Parathyroid adenoma (tissue), 2 donors: Measurements from ENCODE around the gene ABCC3.

Experiments
- H2AFZ ChIP-seq: fragments of 300-600 bp; sonication (generic); one replicate; pipeline ENCODE4 v1.7.0; 2017; ENCODE audit warnings: antibody characterized with exemption, mild to moderate bottlenecking
- H3K27ac ChIP-seq: fragments of 300-600 bp; sonication (generic); one replicate; pipeline ENCODE4 v1.7.0; 2017
- H3K27me3 ChIP-seq: fragments of 300-600 bp; sonication (generic); one replicate; pipeline ENCODE4 v1.7.0; 2017; ENCODE audit warnings: low read length; ENCODE audit not compliant: control insufficient read depth, insufficient read depth
- H3K36me3 ChIP-seq: fragments of 300-600 bp; sonication (generic); one replicate; pipeline ENCODE4 v1.7.0; 2017; ENCODE audit warnings: low read length; ENCODE audit not compliant: control insufficient read depth, insufficient read depth
- H3K4me1 ChIP-seq: fragments of 300-600 bp; sonication (generic); one replicate; pipeline ENCODE4 v1.7.0; 2017; ENCODE audit warnings: control low read depth
- H3K4me2 ChIP-seq: fragments of 300-600 bp; sonication (generic); one replicate; pipeline ENCODE4 v1.7.0; 2017; ENCODE audit warnings: low read length
- H3K4me3 ChIP-seq: fragments of 300-600 bp; sonication (generic); one replicate; pipeline ENCODE4 v1.7.0; 2017; ENCODE audit warnings: low read depth, low read length
- H3K79me2 ChIP-seq: fragments of 300-600 bp; sonication (generic); one replicate; pipeline ENCODE4 v1.7.0; 2017; ENCODE audit warnings: control low read depth
- H3K9ac ChIP-seq: fragments of 300-600 bp; sonication (generic); one replicate; pipeline ENCODE4 v1.7.0; 2017; ENCODE audit warnings: mild to moderate bottlenecking
- H3K9me3 ChIP-seq: fragments of 300-600 bp; sonication (generic); one replicate; pipeline ENCODE4 v1.7.0; 2017; ENCODE audit warnings: low read length; ENCODE audit not compliant: control insufficient read depth
- CTCF ChIP-seq: fragments of 300-600 bp; sonication (generic); IDR thresholded peaks from one replicate; pipeline ENCODE4 v1.7.0; 2017; ENCODE audit warnings: antibody characterized with exemption, mild to moderate bottlenecking
- donor health status: primary hyperparathyroidism.

Gene ABCC3

GRCh38 chr17:50642722-50643656 lies 8.3 kb downstream of the ABCC3 start:
- no peaks in the 10 kb centered on the region for H3K27me3 ChIP-seq
- H3K4me1 ChIP-seq = peaks cover 38% of the 10 kb centered on the region
- peaks cover 18% of the 10 kb centered on the region for H3K79me2 ChIP-seq
- H3K4me2 ChIP-seq = no peak overlapping the region
- H3K9me3 ChIP-seq = no peaks in the 10 kb centered on the region
- no peak overlapping the region for H3K9ac ChIP-seq
- no peak overlapping the region for H3K4me3 ChIP-seq
- no peaks in the 10 kb centered on the region for H3K36me3 ChIP-seq
- no peak overlapping the region for H2AFZ ChIP-seq
- no peak overlapping the region for H3K27ac ChIP-seq
- TF ChIP-seq CTCF = no peak

GRCh38 chr17:50645748-50646682 lies 11.3 kb downstream of the ABCC3 start:
- peaks cover 10% of the 10 kb centered on the region for H3K4me1 ChIP-seq
- no peak overlapping the region for H3K9ac ChIP-seq
- H3K9me3 ChIP-seq = no peaks in the 10 kb centered on the region
- no peaks in the 10 kb centered on the region for H3K27me3 ChIP-seq
- H3K36me3 ChIP-seq = no peaks in the 10 kb centered on the region
- H3K4me2 ChIP-seq = no peak overlapping the region
- TF ChIP-seq CTCF = no peak
- H3K27ac ChIP-seq = no peak overlapping the region
- H3K79me2 ChIP-seq = peaks cover 18% of the 10 kb centered on the region
- H2AFZ ChIP-seq = no peak overlapping the region
- no peak overlapping the region for H3K4me3 ChIP-seq

- TF ChIP-seq CTCF = no peak
- no peak overlapping the region for H2AFZ ChIP-seq
- no peaks in the 10 kb centered on the region for H3K4me1 ChIP-seq
- no peaks in the 10 kb centered on the region for H3K27me3 ChIP-seq
- H3K4me2 ChIP-seq = no peak overlapping the region
- peaks cover 18% of the 10 kb centered on the region for H3K79me2 ChIP-seq
- H3K9ac ChIP-seq = no peak overlapping the region
- no peaks in the 10 kb centered on the region for H3K9me3 ChIP-seq
- H3K4me3 ChIP-seq = no peak overlapping the region
- no peak overlapping the region for H3K27ac ChIP-seq
- H3K36me3 ChIP-seq = no peaks in the 10 kb centered on the region
Measured at GRCh38 chr17:50647187-50647586, 12.5 kb downstream of the ABCC3 start.

GRCh38 chr17:50649042-50649908 lies 14.6 kb downstream of the ABCC3 start:
- H3K27me3 ChIP-seq = no peaks in the 10 kb centered on the region
- no peak overlapping the region for H3K27ac ChIP-seq
- H3K4me1 ChIP-seq = no peaks in the 10 kb centered on the region
- H3K79me2 ChIP-seq = peaks cover 4% of the 10 kb centered on the region
- H3K4me3 ChIP-seq = no peak overlapping the region
- no peaks in the 10 kb centered on the region for H3K9me3 ChIP-seq
- no peaks in the 10 kb centered on the region for H3K36me3 ChIP-seq
- no peak for TF ChIP-seq CTCF
- H2AFZ ChIP-seq = no peak overlapping the region
- no peak overlapping the region for H3K4me2 ChIP-seq
- H3K9ac ChIP-seq = no peak overlapping the region
